Stimulated activated CD8-positive, alpha-beta memory T cell treated with anti-CD3 and anti-CD28 coated beads, Interleukin-7, amount 100 ng/mL, for 1 hour (primary cell): Measurements from ENCODE around the gene RAB31.

Experiments
- DNase-seq, 2 donors: peaks; one replicate each; pipeline ENCODE4 v3.0.0-alpha.2; 2020; ENCODE audit warnings: low read depth in 2 of 2

Gene RAB31

GRCh38 chr18:9788860-9789259, 80.8 kb downstream of the RAB31 start:
- DNase-seq: no peak

- no peak for DNase-seq
These were observed 82.2 kb downstream of the RAB31 start for GRCh38 chr18:9790261-9790660.

GRCh38 chr18:9791991-9792390, 83.9 kb downstream of the RAB31 start:
- DNase-seq: no peak

- DNase-seq: no peak
These were observed 84.6 kb downstream of the RAB31 start for GRCh38 chr18:9792565-9793245.

GRCh38 chr18:9796011-9796410, 87.9 kb downstream of the RAB31 start:
- no peak for DNase-seq

GRCh38 chr18:9796935-9797549, 88.9 kb downstream of the RAB31 start:
- DNase-seq: no peak

- DNase-seq: no peak
These were observed 94.3 kb downstream of the RAB31 start for GRCh38 chr18:9802175-9803062.

- no peak for DNase-seq
These were observed 95.1 kb downstream of the RAB31 start for GRCh38 chr18:9803063-9803697.

- DNase-seq: no peak
These were observed 95.8 kb downstream of the RAB31 start for GRCh38 chr18:9803698-9804516.

GRCh38 chr18:9804517-9805104, 96.5 kb downstream of the RAB31 start:
- no peak for DNase-seq

GRCh38 chr18:9806905-9807304, 98.8 kb downstream of the RAB31 start:
- no peak for DNase-seq

GRCh38 chr18:9808295-9809241, 100.5 kb downstream of the RAB31 start:
- no peak for DNase-seq

GRCh38 chr18:9809697-9810096, 101.6 kb downstream of the RAB31 start:
- no peak for DNase-seq

GRCh38 chr18:9810299-9810698, 102.2 kb downstream of the RAB31 start:
- DNase-seq: no peak

GRCh38 chr18:9810994-9811705, 103.0 kb downstream of the RAB31 start:
- no peak for DNase-seq

GRCh38 chr18:9811978-9812377, 103.9 kb downstream of the RAB31 start:
- no peak for DNase-seq

GRCh38 chr18:9814431-9814830, 106.3 kb downstream of the RAB31 start:
- no peak for DNase-seq

- no peak for DNase-seq
These were observed 109.2 kb downstream of the RAB31 start for GRCh38 chr18:9817286-9817685.
